Measurements from ENCODE around the gene TMCC1. TPM values are rescaled to one million over a fixed set of nuclear protein-coding genes. Genes with fewer than 3 reads are reported as not detected.
A peak's percentile ranks its signal among the peaks of the same experiment; 100 is the strongest.

TMCC1 gene
- total RNA-seq, 1 experiment from 2014 or later: 8.7 TPM

DNA sequence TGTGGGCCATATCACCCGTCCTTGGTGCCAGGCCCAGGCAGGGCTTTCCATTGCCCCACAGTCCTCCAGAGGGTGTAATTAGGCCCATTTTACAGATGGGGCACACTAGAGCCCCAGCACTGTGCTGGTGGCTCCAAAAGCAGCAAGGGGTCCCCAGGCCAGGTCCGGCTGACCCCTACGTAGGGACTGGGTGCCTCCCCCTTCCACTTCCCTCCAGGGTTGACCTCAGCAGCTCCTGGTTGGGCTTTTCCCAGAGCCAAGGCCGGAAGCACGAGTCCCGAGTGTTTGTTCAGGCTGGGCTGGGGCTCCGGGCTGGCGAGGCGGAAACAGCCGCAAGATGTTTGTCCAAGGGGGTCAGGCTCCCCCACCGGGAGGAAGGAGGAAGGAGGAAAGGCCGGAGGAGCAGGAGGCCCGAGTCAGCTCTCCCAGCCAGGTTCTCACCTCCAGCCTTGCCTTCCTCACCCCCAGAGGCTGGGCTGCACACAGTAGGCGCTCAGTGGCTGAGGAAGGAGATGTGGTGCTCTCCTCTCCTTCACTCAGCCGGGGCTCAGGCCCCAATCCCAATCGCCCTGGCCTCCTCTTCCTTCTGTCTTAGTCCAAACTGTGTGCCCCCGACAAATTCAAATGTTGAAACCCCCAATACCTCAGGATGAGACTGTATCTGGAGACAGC lies 269.9 kb downstream of the TMCC1 start:
- no peak for DNase-seq (ENCODE audit: low read depth)

DNA sequence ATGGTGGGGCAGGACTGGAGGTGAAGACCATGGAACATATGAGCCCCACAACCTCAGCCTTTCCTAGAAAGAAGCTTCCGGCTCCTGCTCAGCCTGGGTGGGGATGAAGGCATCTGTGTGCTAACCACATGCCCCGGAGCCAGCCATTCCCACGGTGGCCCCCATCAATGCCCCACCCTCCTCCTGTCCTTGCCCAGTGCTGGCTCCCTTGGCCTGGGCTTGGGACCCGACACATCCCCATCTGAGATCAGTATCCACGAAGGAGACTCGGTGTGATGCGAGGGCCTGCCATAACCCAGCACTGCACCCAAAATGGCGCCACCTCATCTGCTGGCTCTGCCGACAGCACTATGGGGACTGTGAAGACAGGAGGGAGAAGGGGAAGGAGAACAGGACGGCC lies 270.6 kb downstream of the TMCC1 start:
- no peak for DNase-seq (ENCODE audit: low read depth)

DNA sequence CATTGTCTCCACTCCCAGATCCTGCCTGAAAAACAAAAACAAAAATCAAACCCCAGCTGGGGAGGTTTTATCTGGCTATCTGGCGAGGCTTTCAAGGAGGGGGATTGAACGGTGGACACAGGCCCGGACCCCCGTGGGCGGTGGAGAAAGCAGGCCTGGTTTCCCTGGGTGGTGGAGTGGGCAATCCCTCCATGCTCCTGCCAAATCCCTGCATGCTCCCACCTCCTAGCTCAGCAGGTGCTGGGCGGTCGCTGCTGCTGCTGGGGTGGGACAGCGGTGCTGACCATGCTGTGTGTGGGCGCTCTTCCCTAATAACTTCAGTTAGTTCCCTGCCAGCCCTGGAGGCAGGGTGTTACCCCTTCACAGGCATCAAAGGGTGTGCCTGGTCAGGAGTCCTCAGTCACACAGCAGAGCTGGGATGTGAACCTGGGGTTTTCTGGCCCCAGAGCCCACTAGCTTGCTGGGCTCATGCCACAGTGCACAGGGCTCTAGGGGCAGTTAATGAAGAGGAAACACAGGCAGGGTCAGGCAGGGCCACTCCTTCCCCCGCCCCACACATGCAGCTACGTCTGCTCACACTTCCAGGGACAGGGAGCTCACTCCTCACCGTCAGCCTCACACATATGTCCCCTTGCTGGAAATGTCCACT lies 271.2 kb downstream of the TMCC1 start:
- no peak for DNase-seq (ENCODE audit: low read depth)

DNA sequence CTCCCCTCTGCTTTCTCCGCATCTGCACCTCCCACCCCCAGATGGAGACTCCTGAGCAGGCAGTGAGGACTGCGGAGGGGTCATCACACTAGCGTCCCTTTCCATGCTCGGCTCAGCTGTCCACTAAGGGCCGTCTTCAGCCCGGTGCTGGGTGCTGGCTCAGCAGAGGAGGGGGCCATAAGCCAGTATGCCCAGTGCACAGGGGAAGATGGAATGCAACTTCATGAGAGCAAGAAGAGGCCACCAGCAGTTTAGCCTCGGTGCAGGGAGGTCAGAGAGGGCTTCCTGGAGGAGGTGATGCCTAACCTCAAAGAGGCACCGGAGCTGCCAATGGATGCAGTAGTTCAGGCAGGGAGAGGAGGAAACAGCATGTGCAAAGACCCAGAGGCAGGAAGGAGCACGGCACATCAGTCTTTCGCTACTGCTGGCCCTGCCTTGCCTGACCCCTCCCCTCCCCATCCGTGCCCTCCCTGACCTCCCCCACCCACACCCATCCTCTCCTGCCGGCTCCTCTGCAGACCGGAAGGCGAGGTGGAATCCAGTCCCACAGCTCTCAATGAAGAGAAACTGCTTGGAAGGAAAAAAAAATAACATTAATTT lies 271.8 kb downstream of the TMCC1 start:
- DNase-seq (ENCODE audit: low read depth): no peak

DNA sequence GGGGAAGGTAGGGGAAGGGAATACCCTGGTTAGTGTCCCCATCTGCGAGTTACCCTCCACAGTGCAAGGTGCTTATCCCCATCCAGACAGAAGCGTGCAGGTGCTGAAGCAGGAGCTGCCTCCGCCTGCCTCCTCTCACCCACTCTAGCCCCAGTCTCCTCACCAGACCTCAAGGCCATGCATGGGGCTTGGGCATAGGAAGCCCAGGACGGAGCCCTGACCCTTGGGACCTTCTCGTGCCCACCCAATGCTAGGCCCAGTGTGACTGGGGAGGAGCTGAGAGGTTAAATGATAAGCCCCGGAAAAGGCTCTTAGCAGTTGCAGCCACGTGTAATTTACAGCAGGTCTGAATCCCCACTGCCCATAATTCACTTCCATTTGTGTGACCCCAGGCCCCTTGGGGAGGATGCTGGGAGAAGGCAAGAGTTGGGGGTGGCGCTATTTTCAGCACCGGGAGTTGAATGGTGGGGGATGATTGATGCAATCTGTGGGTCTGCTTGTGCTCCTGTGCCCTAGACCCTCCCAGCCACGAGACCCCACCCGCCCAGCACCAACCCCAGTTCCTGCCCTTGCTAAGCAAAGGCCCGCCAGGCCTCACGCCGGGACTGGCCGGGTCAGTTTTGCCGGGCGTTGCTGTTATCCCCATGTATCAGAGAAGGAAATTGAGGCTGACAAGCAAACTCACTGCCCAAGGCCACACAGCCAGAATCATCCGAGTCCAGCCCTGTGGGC lies 272.5 kb downstream of the TMCC1 start:
- no peak for DNase-seq (ENCODE audit: low read depth)

DNA sequence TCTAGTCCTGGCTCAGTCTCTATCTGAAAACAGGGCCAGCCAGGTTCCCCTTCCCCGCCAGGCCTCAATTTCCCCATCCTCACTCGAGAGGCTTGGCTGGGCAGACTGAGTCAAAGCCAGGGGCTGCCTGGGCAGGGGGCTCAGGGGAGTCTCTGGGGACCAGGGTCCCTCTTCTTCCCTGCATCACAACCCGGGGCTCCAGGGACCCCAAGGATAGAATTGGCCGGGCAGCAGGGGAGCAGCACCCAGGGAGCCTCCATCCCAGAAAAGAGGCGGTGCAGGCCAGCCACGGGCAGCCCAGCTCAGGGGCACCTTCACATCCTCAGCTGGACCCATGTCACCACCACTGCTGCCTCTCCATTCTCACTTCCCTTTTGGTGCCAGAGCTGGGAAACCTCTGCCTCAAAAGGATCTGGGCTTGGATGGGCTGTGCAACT lies 273.8 kb downstream of the TMCC1 start:
- no peak for DNase-seq (ENCODE audit: low read depth)

DNA sequence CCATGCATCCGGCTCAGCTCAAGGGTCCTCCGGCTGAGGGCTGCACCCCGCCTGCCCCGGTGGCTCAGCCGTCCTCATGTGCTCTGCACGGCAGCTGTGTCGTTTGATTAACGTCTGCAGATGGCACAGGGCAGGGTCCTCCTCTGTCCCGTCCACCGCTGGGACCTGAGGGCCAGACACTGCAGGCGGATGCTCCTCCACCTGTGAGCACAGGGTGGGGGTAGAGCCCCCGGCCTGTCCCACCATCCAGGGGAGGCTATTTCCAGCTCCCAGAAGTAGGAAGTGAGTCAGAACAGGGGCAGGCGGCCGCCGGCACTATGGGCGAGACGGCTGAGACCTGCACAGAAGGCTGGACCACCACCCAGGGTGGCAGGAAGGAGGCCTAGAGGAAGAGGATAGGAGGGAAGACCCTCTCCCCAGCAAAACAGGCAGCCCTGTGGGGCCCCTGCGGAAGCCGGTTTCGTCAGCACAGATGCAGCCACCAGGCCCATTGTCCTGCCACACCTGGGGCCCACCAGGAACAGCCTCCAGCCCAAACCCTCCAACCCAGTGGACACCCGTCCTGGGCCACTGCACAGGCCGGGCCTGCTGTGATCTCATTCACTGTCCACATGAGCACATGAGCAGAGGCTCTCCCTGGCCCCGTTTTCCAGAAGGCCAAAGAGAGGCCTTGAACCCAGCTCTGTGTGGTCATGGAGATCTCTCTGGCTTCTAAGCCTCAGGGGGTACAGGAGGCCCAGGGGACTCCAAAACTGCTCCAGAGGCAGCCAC lies 274.4 kb downstream of the TMCC1 start:
- peak; percentile 45 for DNase-seq (ENCODE audit: low read depth)

DNA sequence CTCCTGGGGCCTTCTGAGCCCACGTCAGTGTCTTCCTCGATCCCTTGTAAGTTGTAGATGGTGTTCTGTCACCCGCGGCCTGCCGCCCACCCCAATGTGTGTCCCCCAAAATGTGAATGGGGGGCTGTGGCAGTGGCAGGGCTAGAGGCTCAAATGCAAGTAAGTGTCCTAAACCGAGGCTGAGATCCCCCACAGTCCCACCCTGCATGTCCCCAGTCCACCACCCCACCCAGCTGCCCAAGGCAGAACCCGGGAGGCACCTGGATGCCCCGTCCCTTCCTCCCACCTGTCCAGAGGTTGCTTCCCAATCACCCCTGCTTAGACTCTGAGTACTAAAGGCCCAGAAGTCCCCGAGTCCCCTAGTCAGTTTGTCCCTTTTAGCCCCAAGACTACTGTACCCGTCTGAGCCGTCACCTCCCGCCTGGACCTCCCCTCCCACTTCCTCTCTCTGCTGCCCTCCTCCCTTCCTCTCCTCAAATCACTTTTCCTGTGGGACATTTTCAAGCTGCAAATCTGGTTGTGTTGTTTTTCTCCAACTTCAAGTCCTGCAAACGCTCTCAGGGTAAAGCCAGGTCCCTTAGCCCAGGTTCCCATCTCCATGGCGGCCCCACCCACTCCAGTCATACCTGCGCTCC lies 275.2 kb downstream of the TMCC1 start:
- no peak for DNase-seq (ENCODE audit: low read depth)

DNA sequence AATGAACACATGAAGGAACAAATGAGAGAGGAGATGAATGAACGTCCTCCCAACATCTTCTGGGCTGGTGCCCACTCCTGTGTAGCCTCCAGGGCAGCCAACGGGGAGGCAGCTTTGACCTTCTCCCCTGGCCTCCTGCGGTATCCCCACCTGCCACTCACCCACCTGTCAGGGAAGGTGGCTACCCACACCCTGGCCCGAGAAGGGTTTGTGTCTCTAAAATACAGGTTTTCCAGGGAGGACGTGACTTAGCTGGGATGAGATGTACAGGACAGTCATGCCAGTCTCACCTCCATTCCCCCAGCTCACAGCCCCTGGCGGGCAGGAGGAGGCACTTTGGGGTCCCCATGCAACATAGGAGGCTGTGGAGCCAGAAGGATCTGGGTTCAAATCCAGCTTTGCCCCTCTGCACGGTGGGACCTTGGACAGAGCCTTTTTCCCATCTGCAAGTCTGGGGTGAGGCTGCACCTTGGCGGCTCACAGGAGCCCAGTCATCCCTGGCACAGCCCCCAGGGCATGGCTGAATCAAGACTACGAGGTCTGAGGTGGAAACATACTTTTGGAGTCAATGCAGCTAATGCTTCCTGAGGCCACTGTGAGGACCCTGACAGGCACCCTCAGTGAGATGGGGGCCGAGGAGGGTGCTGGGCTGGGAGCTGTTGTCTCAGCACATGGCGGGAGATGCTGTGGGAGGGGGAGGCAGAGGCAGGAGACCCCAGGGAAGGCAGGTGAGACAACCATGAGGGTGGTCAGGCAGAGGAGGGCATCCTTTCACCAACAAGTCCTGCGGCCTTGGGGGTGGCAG lies 275.9 kb downstream of the TMCC1 start:
- DNase-seq (ENCODE audit: low read depth): no peak

DNA sequence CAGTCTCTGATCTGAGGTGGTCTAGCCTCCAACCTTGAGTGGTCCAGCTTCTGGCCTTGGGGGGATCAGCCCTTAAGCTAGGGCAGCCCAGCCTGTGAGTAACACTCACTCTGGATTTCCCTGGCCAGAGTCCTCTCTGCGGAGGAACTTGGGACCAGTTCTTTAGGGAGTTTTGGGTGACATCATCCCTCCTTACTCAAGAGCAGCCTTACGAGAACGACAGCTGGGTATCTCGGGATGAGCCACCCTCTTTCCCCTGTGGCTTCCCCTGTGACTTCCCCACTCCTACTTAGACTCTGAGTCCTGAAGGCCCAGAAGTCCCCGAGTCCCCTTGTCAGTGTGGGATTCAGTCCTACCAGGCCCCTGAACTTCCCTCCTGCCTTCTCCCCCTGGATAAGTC lies 276.8 kb downstream of the TMCC1 start:
- DNase-seq (ENCODE audit: low read depth): no peak

DNA sequence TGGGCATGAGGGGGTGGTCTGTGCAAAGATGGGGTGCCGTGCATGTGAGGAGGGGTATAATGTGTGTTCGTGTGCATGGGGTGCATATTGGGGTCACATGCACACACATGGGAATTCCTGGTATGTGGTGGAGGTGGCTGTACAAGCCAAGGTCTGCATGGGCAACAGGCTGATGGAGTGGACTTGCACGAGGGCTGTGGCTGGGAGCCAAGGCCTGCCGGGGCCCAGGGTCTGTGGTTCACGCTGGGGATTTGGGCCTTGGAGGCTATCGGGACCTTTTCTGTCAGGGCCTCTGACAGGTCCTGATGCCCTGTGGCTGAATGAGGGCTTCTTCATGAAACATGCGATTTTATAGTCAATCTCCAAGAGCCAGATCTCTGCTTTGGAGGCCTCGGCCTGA lies 277.2 kb downstream of the TMCC1 start:
- DNase-seq (ENCODE audit: low read depth): no peak

DNA sequence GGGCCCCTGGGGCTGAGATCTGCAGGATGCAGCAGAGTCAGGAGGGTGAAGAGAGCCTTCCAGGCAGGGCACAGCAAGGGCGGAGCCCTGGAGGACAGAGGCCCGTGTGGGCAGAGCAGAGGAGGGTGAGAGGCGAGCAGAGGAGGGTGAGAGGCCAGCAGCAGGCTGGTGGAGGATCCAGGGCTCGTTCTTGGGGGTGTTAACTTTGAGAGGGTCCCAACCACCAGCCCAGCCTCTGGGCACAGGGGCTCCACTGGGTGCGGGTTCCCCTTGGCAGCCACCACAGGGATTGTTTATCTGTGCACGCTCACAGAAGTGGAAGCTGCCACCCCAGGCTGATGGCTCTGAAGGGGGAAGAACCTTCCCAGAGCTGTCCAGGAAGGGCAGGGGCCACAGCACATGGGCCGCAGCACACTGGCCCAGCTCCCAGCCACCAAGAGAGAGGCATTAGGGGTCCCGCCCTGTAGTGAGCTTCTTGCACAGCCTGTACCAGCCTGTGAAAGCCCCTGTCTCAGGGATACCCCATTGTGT lies 277.7 kb downstream of the TMCC1 start:
- no peak for DNase-seq (ENCODE audit: low read depth)

DNA sequence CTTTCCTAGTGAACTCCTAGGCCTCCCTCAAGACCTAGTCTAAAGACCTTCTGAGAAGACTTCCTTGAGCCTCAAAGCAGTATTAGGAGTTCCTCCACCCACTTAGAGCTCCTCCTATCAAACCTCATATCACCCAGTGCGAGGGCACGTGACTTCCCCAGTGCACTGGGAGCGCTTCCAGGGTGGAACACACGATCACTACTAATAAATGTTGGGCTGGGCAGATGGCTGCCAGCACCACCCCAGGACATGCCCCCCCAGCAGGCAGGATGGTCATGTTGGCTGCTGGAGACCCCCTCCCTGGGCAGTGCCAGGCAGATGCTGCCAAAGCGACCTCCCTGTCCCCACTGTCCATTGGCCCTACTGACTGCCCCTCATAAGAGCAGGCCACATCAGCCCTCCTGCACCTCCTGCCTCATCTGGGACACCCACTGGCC lies 278.6 kb downstream of the TMCC1 start:
- no peak for DNase-seq (ENCODE audit: low read depth)

DNA sequence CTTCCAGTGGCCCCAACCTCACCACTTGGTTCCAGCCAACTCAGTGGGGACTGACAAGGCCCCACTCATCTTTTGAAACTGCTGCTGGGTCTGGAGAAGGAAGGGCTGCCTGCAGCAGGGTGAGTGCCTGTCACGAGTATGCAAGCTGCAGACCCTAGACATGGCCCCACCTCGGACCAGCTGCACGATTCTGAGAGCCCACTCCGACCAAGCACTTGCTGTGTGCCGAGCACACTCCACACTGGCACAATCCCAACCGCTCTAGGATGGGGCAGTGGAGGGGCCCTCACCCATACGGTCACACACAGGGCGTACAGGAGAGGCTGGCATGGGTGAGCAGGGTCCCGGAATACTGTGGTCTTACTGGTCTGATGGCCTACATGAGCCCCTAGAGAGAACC lies 279.1 kb downstream of the TMCC1 start:
- no peak for DNase-seq (ENCODE audit: low read depth)

DNA sequence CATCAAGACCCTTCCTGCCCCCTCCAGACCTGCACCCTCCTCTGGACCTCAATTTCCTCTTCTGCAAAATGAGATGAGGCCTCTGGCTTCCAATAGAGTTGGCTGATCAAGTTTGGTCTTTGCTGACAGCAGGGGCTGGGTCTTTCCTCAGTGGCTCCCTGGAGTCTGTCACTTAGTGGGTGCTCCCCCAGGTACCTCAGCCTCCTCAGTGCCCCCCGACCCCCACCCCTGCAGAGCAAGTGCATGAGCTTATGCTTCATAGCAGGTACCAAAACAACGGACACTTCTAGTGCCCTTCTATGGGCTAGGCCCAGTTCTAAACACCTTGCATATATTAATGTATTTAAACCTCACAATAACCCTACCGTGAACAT lies 280.2 kb downstream of the TMCC1 start:
- DNase-seq (ENCODE audit: low read depth): no peak

DNA sequence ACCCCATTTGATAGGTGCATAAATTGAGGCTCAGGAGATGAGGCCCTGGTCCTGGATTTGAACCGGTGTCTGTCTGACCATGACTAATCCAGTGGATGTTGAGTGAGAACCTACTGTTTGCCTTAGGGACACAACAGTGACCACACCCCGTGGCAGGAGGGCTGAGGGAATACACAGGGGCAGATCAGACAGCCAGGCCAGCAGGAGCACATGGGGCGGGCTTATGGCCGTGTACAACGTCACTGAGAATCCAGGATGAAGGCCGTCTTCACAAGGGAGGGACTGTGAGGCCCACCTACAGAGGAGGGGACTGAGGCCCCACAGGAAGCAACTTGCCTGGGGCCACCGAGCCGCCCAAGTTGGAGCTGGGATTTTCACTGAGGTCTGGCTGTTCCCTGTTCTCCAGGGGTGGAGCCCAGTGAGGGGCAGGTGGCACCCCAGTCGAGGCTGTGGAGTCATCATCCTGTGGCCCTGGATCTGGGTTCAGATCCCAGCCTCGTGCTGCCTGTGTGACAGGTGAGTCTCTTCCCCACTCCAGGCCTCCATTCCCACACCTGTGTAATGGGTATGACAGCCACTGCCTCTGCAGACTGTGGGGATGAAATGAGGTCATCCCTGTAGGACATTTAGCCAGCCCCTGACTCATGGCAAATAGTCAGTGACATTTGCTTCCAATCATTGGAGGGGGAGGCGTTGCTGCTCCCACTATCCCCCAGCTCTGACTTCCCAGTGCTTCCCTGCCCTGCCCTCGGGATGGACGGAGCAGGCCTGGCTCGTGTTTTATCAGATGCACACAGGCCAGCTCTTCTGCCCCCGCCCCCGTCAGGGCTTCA lies 280.8 kb downstream of the TMCC1 start:
- DNase-seq (ENCODE audit: low read depth): peak; percentile 63

DNA sequence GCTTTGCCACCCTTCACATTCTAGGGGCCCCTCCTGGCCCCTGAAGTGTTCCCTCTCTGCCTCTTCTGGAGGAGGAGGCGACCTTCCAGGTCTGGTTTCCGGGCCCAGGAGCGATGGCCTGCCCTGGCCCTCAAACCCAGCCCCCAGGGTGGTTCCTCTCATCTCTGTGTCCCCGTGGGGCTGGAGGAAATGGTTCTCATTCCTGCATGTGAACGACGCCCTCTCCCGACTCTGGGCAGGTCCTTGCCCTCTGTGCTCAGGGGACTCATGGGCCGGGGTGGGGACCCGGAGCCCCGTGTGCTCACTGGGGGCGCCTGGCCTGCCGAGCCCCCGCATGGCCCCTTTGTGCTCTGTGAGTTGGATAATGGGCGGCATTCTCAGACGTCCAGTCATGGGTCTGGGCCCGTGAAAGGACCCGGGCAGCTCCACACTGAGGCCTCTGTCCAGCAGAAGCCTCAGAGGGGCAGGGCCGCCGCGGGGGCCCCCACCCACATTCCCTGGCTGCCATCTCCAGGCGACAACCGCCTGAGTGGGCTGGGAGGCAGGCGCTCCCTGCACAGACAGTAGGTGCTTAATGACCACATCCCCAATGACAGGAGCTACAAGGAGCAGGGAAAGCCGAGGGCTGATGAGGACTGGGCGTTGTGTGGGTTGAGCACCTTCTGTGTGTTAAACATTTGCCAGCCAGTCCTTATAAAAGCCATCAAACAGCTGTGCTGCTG lies 281.5 kb downstream of the TMCC1 start:
- peak; percentile 56 for DNase-seq (ENCODE audit: low read depth)

DNA sequence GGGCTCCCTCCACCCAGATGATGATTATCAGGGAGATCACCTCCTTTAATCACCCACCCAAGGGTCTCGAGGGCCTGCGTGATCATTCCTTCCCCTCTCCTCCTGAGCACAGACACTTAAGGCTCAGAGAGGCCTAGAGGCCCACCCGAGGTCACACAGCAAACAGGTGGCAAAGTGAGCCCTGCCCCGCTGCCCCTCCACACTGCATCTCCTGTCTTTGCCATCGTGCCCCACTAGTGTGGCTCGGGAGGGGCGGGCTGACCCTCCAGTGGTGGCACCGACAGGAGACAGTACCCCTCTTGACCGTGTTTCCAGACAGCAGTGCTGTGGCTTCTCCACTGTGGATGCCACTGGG lies 282.1 kb downstream of the TMCC1 start:
- no peak for DNase-seq (ENCODE audit: low read depth)
